Stromal cell of bone marrow (primary cell): Measurements from ENCODE around the gene ARRDC1.
"Not testable (repeated sequence)": the region's sequence is repeated elsewhere in the genome, so short reads cannot be mapped to it uniquely, and the experiment has no call there.

ENCODE experiments used
- DNase-seq: peaks from one replicate; pipeline ENCODE4 v3.0.0-alpha.2; 2012; ENCODE audit warnings: low read depth

The ARRDC1 gene

GRCh38 chr9:137613738-137614523 lies 8.4 kb downstream of the ARRDC1 start:
- no peak for DNase-seq

GRCh38 chr9:137614631-137615386 lies 9.3 kb downstream of the ARRDC1 start:
- no peak for DNase-seq

GRCh38 chr9:137615387-137615871 lies 9.9 kb downstream of the ARRDC1 start:
- DNase-seq: no peak

GRCh38 chr9:137618105-137619067 lies 12.9 kb downstream of the ARRDC1 start, which contains the start of gene EHMT1:
Gene EHMT1 (plus strand): TSS chr9:137619005. CDS start chr9:137619029, 24 bp downstream.
- DNase-seq: peak; percentile 71

GRCh38 chr9:137619240-137620047 lies 14.0 kb downstream of the ARRDC1 start:
- no peak for DNase-seq

- no peak for DNase-seq
Observed at GRCh38 chr9:137620048-137620405, 14.5 kb downstream of the ARRDC1 start.

GRCh38 chr9:137620581-137620980 lies 15.1 kb downstream of the ARRDC1 start:
- DNase-seq: no peak

- DNase-seq: no peak
Observed at GRCh38 chr9:137621131-137621757, 15.8 kb downstream of the ARRDC1 start.

- not testable (repeated sequence) for DNase-seq
Observed at GRCh38 chr9:137622211-137622610, 16.7 kb downstream of the ARRDC1 start.

- no peak for DNase-seq
Observed at GRCh38 chr9:137626464-137626863, 21.0 kb downstream of the ARRDC1 start.

- DNase-seq: not testable (repeated sequence)
Observed at GRCh38 chr9:137627406-137627805, 21.9 kb downstream of the ARRDC1 start.

- no peak for DNase-seq
Observed at GRCh38 chr9:137630126-137630525, 24.6 kb downstream of the ARRDC1 start.

GRCh38 chr9:137630679-137631078 lies 25.2 kb downstream of the ARRDC1 start:
- no peak for DNase-seq

GRCh38 chr9:137631345-137632229 lies 26.1 kb downstream of the ARRDC1 start:
- no peak for DNase-seq

- DNase-seq: no peak
Observed at GRCh38 chr9:137632230-137633161, 27.0 kb downstream of the ARRDC1 start.

- DNase-seq: no peak
Observed at GRCh38 chr9:137634016-137634415, 28.5 kb downstream of the ARRDC1 start.

GRCh38 chr9:137638680-137639079 lies 33.2 kb downstream of the ARRDC1 start:
- no peak for DNase-seq

GRCh38 chr9:137639303-137640051 lies 34.0 kb downstream of the ARRDC1 start:
- DNase-seq: no peak
